Measurements from ENCODE around the gene TRAF1. TPM values are rescaled to one million over a fixed set of nuclear protein-coding genes. Genes with fewer than 3 reads are reported as not detected.

TRAF1 gene
- total and polyA plus RNA-seq, 3 donors from 2014 or later = 3.9 to 8.6 (median 6.5) TPM

GRCh38 chr9:120911295-120911837, 15.2 kb downstream of the TRAF1 start:
- no peak overlapping the region for H3K27ac ChIP-seq
- DNase-seq = no peak
- no peaks in the 10 kb centered on the region for H3K9me3 ChIP-seq
- no peak overlapping the region for H3K4me3 ChIP-seq
- peaks cover 5% of the 10 kb centered on the region for H3K4me1 ChIP-seq
- intact Hi-C loops (cut with DNase I; ENCODE audit: low total_unique reads) = no loop called here
- H3K27me3 ChIP-seq = no peaks in the 10 kb centered on the region
- H3K36me3 ChIP-seq (ENCODE audit: low read depth, missing control alignments) = no peaks in the 10 kb centered on the region
- TF ChIP-seq POLR2A (IDR thresholded peaks at IDR 0.05) = no peak
- no peak for TF ChIP-seq CTCF (IDR thresholded peaks at IDR 0.05)
- WGBS, 2 donors = 85 to 96% methylated on average over 4 to 9 of the region's 9 CpGs

GRCh38 chr9:120910643-120911042, 16.0 kb downstream of the TRAF1 start:
- Histone ChIP-seq H3K9me3 (no peaks in the 10 kb centered on the region), H3K4me1 (no peaks in the 10 kb centered on the region), H3K27ac (no peak overlapping the region), H3K27me3 (no peaks in the 10 kb centered on the region), H3K36me3 (ENCODE audit: low read depth, missing control alignments) (no peaks in the 10 kb centered on the region), H3K4me3 (no peak overlapping the region)
- 98% methylated on average over 3 of the region's 3 CpGs for WGBS, 2 donors
- DNase-seq = no peak
- intact Hi-C loops (cut with DNase I; ENCODE audit: low total_unique reads) = no loop called here
- TF ChIP-seq POLR2A (IDR thresholded peaks at IDR 0.05) (no peak), CTCF (IDR thresholded peaks at IDR 0.05) (no peak)

- Histone ChIP-seq H3K4me1 (no peaks in the 10 kb centered on the region), H3K4me3 (no peak overlapping the region), H3K36me3 (ENCODE audit: low read depth, missing control alignments) (no peaks in the 10 kb centered on the region), H3K27ac (no peak overlapping the region), H3K9me3 (no peaks in the 10 kb centered on the region), H3K27me3 (no peaks in the 10 kb centered on the region)
- 80 to 83% methylated on average over 5 of the region's 5 CpGs for WGBS, 2 donors
- TF ChIP-seq CTCF (IDR thresholded peaks at IDR 0.05) (no peak), POLR2A (IDR thresholded peaks at IDR 0.05) (no peak)
- intact Hi-C loops (cut with DNase I; ENCODE audit: low total_unique reads) = no loop called here
- no peak for DNase-seq
Observed at GRCh38 chr9:120909904-120910303, 16.7 kb downstream of the TRAF1 start.

GRCh38 chr9:120905315-120906164, 21.1 kb downstream of the TRAF1 start:
- no peak for TF ChIP-seq CTCF (IDR thresholded peaks at IDR 0.05)
- TF ChIP-seq POLR2A (IDR thresholded peaks at IDR 0.05) = no peak
- intact Hi-C loops (cut with DNase I; ENCODE audit: low total_unique reads) = no loop called here

GRCh38 chr9:120904978-120905301, 21.7 kb downstream of the TRAF1 start:
- Histone ChIP-seq H3K36me3 (ENCODE audit: low read depth, missing control alignments) (no peaks in the 10 kb centered on the region), H3K27ac (no peak overlapping the region), H3K27me3 (no peaks in the 10 kb centered on the region), H3K4me3 (no peak overlapping the region), H3K4me1 (no peaks in the 10 kb centered on the region), H3K9me3 (no peaks in the 10 kb centered on the region)
- WGBS, 2 donors = 90 to 99% methylated on average over 11 of the region's 11 CpGs
- no peak for DNase-seq
- intact Hi-C loops (cut with DNase I; ENCODE audit: low total_unique reads) = no loop called here
- TF ChIP-seq CTCF (IDR thresholded peaks at IDR 0.05) = no peak
- TF ChIP-seq POLR2A (IDR thresholded peaks at IDR 0.05) = no peak

More at GRCh38 chr9:120905315-120906164, 21.1 kb downstream of the TRAF1 start:
- Histone ChIP-seq H3K27me3 (no peaks in the 10 kb centered on the region), H3K36me3 (ENCODE audit: low read depth, missing control alignments) (no peaks in the 10 kb centered on the region), H3K9me3 (no peaks in the 10 kb centered on the region), H3K4me1 (no peaks in the 10 kb centered on the region), H3K27ac (no peak overlapping the region), H3K4me3 (no peak overlapping the region)
- no peak for DNase-seq
- WGBS, 2 donors = 83 to 88% methylated on average over 9 to 11 of the region's 11 CpGs

All from testis (tissue), 3 donors.